Right forelimb (tissue), 1 donor: ENCODE data around the gene PRKCE.
"Not testable (repeated sequence)": the region's sequence is repeated elsewhere in the genome, so short reads cannot be mapped to it uniquely, and the experiment has no call there.

Experiments
- DNase-seq: peaks from one replicate; pipeline ENCODE4 v3.0.0-alpha.2; 2018

The PRKCE gene

DNA sequence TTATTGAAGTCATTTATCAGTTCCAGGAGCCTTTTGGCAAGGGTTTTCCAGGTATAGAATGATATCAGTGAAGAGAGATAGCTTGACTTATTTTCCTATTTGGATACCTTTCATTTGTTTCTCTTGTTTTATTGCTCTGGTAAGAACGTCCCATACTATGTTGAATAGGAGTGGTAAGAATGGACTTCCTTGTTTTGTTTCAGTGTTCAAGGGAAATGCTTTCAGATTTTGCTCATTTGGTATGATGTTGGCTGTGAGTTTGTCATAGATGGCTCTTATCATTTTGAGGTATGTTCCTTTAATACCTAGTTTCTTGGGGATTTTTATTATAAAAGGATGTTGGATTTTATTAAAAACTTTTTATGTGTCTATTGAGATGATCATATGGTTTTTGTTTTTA lies 558.6 kb downstream of the PRKCE start:
- no peak for DNase-seq

DNA sequence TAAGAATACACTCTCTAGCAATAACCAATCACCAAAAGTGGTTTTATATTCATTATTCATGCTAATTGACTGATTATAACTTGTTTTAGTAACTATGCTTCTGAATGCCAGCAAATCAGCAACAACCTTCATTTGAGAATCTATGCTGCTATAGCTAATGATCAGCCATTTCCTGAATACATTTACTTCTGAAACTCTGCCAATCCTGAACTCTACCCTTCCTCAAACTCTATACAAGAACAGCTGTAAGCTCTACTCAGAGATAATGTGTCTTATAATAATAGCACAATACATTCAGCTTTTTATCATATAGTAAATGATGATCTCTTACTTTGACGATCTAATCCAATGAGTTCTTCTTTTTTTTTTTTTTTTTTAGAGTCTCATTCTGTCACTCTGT lies 560.0 kb downstream of the PRKCE start:
- DNase-seq: no peak

DNA sequence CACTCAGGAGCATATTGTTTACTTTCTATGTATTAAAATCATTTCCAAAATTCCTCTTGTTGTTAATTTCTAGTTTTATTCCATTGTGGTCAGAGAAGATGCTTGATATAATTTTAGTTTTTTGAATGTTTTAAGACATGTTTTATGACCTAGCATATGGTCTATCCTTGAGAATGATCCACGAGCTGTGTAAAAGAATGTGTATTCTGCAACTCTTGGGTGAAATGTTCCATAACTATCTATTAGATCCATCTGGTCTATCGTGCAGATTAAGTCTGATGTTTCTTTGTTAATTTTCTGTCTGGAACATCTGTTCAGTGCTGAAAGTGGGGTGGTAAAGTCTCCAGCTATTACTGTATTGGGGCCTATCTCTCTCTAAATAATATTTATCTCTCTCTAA lies 562.4 kb downstream of the PRKCE start:
- DNase-seq: no peak

DNA sequence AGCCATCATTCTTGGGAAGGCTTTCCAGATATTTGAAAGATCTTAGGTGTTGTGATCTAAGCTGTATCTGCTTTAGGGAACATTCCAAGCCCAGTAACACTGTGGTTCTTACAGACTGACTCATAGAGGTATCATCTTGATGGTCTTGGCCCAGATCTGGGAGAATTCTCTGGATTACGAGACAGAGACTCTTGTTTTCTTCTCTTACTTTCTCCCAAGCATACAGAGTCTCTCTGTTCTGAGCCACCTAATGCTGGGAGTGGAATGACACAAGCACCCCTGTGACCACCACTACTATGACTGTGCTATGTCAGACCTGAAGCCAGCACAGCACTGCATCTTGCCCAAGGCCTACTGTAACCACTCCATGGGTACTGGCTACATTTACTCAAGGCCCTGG lies 564.7 kb downstream of the PRKCE start:
- DNase-seq: no peak

DNA sequence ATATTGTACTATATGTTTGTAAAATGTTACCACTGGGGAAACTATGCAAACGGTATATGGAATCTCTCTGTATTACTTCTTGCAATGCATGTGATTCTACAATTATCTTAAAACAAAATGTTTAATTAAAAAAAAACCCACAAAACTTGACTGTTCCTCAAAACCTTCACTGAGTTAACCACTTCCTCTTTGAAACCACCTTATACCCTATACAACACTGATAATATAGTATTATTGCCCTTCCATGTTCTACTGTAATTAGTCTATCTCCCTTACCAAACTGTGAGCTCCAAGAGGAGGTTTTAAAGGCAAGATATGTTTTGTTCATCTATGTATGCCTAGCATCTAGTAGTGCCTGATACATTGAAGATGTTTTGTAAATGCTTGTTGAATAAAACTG lies 572.0 kb downstream of the PRKCE start:
- DNase-seq: not testable (repeated sequence)

DNA sequence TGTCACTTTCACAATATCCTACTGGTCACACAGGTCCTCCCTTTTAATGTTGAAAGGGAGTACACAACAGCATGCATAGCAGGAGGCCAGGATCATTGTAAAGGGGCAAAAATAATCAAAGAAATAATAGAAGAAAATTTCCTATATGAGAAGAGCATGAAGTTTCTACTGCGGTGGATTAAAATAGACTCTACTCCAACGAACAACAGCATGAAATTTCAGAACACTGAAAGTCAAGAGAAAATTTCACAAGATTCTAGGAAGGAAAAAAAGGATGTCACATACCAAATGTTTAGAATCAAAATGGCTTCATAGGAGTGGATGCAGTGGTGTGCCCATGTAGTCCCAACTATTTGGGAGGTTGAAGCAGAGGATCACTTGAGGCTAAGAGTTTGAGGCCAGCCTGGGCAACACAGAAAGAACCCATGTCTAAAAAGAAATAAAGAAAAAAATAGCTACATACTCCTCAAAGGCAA lies 573.7 kb downstream of the PRKCE start:
- DNase-seq: no peak

DNA sequence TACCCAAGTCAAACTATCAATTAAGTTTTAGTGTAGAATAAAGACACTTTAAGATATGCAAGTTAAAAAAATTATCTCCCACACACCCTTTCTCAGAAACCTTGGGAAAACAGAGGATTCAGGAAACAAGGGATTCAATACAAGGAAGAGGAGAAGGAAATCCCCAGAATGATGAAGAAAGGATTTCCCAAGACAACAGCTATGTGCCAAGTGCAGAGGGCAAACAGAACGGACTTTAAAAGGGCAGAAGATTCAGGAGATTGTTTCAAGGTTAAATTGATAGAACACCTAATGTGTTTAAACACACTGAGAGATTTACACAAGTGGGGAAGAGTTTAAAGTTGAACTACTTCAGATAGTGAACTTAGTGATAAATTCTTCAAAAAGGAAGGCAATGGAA lies 574.3 kb downstream of the PRKCE start:
- DNase-seq: no peak

DNA sequence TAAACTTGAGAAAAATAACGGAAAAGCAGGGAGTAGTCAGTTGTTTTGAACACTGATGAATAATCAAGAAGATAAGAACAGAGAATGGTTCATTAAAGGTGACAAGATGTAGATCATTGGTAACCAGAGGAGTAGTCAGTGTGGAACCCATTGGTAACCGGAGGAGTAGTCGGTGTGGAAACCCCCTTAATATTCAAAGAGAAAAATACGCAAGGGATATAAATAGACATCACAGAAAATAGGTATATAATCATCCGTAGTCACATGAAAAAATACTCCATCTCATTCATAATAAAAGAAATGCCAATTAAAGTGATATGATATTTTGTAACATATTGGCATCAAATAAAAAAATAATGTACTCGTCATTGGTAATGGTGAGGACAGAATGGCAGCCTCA lies 575.1 kb downstream of the PRKCE start:
- DNase-seq: no peak

DNA sequence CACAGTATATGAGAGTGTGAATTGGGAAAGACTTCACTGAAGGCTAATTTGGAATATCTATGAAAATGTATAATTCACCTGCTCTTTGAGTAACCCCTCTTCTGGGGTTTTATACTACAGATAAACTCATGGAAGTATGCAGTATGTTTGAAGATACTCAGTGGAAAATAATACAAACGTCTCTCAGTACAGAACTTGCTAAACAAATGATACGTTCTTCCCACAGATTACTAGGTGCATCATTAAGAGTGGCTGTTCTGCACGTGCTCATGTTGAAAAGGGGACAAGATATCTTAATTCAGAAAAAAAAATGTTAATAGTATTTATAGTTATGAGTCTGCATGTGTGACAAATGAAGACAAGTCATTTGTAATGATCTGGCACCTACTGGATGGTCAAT lies 575.5 kb downstream of the PRKCE start:
- no peak for DNase-seq

DNA sequence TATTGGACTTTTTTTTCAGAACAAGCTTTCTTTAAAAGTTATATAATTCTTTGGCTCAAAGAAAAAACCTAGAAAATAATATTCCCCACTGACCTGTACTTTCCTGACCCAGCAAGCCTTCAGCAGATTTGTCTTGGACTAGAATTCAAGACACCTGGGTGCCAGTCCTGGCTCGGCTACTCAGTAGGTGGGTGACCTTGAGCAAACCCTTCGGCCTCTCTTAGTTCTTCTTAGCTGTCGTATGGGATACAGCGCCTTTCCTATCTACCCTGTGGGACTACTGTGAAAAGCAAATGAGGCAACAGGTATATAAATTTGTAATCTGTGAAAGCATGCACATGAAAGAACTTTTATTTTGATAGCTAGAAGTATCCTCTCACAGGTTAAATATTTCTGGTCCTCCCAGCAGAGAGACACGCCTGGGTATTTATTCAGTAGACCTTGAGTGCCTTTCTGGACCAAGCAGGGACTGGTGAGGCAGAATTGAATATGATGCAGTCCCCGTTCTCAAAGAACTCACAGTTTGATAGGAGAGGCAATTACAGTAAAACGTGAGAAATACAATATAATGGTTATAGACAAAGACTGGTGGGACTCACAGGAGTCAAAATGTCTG lies 576.3 kb downstream of the PRKCE start:
- DNase-seq: no peak

DNA sequence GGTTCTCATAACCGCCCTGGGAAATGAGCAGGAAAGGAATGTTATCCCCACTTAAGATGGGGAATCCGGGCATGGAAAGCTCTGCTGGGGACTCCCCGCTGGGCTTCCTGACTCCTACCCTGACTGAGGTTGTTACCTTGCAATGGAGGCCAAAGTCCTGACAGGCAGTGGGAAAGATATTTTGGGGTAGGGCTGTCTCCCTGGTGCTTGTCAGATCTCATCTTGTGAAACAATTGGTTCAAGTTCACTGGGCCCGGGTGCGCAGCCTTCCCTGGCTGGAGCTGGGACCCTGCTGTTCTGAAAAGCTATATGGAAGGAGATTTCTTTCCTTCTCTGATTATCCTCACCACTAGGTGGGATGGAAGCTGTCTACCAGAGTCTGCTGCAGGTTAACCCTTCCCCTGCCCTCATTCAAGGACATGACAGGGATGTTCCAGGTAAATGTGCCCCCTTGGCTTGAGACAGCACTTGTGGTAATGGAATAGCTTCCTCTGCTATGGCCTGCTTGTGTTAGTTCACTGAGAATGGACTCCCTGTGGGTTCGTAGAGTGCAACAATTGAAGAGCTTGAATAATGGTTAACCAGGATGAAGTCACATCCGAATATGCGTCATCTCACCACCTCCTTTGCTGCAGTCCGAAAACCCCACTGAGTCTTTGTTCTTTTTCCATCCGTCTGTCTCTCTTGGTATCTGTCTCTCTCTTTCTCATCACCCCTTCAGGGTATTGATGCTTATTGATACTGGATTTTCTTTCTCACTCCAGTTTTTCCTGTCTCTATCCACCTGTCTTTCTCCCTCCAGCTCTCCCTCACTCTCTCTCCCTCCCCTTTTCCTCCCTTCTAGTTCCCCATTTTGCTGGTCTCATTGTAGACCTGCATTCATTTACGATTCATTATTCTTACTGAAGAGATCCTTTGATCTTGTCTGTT lies 577.9 kb downstream of the PRKCE start:
- DNase-seq: no peak

DNA sequence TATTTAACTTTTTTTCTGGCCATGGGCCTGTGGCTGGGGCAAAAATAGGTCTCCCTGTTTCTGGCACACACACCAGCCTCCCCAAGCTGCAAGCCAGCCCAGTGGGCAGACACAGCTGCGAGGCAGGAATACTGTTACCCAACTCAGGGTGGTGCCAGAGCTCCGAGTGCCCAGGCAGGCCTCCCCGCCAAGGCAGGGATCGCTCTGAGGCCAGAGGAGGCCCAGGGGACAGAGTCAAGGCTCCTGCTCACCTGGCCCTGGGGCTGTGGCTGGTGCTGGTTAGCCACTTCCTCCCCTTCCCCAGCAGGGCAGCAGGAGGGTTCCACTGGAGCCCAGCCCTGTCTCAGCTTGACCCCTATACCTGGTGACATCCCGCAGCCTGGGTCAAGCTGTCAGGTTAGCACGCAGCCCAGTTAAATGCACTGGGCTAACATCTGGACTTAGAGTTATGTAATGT lies 578.7 kb downstream of the PRKCE start:
- DNase-seq: no peak

DNA sequence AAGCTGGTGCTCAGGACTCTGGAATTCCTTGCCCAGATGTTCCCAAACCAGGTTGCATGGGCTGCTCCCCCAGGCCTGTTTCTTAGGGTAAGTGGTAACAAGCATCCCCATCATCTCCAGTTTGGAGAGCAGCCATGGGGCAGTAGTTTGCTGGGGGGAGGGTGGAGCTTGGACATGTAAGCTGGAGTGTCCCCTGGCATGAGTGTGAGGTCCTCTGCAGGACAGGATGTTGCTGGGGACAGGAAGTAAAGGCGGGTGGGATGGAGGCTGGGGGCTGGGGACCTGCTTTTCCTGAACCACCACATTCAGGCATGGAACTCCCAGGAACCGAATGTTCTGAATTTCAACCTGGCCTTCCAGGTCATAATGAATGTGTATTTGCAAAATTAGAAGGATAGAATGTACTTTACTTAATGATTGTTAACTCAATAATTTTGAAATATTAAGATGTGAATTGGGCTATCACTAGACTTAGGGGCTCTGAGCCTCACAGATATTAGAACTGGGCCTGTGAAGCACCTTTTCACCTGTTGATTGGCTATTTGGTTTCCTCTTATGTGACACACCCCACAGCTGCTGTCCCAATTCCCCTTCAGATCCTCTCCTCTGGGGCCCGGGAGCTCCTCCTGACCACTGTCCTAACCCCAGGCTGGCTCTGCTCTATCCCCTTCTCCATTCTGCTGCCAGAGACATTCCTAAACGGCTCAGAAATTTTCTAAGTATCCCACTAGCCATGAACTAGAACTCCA lies 579.4 kb downstream of the PRKCE start:
- DNase-seq: no peak

DNA sequence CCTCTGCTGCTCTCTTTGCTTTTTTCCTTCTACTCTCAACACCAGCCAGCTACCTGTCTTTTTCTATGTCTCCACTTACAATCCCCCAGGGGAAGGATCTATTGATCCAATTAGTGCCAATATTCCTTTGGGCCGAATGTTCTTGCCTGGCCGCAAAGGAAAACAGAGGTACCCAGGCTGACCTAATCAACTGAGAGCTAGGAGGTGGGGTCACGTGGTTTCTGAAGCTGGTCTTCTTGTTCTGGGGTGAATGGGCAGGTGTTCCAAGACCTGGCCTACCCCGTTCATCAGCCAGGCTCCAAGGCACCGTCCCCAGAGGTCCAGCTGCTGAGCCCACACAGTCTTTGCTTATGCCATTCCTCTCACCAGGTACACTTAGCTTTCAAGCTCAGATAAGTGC lies 580.2 kb downstream of the PRKCE start:
- no peak for DNase-seq

DNA sequence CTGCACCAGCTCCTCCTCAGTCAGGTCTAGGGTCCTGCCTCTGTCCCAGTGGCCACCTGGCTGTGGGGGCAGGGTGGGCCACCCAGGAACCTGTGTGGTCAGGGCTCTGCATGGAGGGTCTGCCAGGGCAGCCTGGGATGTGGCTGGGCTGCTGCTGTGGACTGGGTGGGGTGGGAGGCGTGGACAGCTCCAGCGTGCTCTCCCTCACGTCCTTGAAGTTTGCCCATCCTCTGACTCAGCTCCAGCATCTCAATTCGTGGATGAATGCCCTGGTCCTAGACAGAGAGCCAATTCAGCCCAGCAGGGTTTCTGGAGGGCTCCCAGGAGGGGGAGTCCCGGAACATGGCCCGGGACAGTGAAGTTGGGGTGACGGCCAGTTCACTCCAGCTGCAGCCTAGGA lies 581.4 kb downstream of the PRKCE start:
- no peak for DNase-seq

DNA sequence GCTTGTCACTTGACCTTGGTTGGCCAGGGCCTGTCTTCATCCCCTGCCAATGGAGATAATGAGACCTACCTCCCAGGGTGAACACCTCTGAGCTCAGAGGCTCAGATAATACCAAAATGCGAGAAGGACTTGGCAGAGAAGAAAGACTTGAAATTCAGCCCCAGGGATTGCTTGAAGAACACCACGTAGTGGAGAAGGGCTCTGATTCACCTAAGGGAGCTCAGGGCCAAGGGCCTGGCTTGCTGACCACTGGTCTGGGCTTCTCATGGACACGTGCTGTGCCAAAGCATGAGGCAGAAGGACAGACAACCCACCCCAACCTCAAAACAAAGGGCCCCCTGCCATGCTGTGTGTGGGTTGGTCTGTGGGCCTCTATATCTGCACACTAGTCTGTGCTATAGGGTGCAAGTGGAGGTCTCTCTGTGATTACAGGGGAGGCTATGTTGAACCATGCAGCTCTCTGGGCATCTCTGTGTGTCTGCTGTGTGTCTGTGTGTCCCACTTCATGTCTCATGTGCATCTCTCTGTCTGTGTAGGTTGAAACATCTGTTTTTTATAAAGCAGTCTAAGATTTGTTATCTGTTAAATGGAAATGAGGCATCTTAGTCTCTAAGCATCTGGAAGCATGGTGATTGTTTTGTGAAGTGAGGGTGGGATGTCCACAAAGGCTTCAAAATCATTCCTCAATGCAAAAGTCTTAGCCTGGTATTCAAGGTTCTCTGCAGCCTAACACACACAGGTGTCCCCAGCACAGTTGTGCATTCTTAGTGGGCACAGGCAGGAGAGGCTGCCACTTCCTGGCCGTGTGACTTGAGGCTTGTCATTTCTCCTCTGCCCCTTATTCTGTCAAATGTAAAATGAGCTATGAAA lies 584.8 kb downstream of the PRKCE start:
- no peak for DNase-seq

DNA sequence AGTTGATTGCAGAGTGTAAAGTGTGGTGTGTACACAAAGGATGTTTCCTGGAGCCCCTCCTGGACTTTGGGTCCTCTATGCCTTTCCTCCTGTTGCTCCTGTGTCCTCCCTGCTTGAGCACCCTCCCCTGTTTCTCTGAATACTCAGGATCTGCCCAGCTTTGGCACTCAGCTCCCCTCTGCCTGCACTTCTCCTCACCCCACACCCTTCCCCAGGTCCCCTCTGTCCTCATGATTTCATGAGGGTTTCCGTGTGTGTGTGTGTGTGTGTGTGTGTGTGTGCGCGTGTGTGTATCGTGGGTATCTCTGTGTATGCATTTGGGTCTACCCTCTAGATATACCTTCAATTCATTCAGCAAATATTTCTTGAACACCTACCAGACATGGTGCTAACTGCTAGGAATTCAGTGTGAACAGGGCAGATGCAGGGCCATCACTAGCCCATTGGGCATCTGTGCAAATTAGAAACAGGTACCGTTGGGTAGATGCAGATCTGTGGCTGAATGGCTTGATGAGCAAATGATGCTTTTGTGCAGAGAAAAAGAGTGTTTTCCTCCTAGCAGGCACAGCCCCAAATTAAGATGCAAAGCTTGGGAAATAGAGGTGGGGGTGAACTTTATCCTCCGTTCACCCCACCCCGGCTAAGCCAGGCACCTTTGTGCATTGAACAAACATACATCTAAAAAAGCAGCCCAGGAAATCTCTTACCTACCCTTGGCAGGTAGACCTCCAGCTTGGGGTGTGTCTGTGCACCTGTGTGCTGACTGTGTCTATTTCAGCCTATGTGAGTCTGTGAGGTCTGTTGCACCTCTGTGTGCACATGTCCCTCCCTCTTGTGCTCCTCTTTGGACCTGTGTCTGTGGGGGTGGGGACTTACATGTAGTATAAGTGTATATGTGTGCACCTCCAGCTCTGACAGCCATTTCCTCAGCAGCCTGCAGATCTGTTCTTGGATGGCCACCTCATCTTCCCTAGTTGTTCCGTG lies 585.7 kb downstream of the PRKCE start:
- no peak for DNase-seq
